B cell (primary cell): ENCODE data around the gene CPA2. TPM values are rescaled to one million over a fixed set of nuclear protein-coding genes. Genes with fewer than 3 reads are reported as not detected.

Experiments
- ATAC-seq: fragments of 200-7000 bp; cut with Tn5 transposase; one replicate; pipeline ENCODE4 v1.10.0; 2021; ENCODE audit warnings: low read depth, mild to moderate bottlenecking, moderate number of reproducible peaks, moderate library complexity
- CTCF ChIA-PET: fragments of 350-600 bp; sonication (Branson Sonifier 250); formaldehyde crosslinking; loops from one replicate; lab custom pipeline; 2021; ENCODE audit warnings: antibody characterized with exemption, inconsistent platforms; lab: Charles Lee
- POLR2A ChIA-PET: fragments of 350-600 bp; sonication (Branson Sonifier 250); formaldehyde crosslinking; loops from one replicate; lab custom pipeline; 2021; ENCODE audit warnings: antibody characterized with exemption; lab: Charles Lee
- DNase-seq: peaks from one replicate; pipeline ENCODE4 v3.0.0; 2013
- H2AFZ ChIP-seq: 2 replicates; pipeline ENCODE4 v1.6.1; 2012; ENCODE audit warnings: mild to moderate bottlenecking, low read depth, low read length; ENCODE audit not compliant: insufficient read depth, poor library complexity, severe bottlenecking
- H3K27ac ChIP-seq, 2 donors: 1 replicate in 1 of 2; 2 replicates in 1 of 2; pipeline ENCODE4 v1.5.1; 2012 to 2013; ENCODE audit warnings: low read length in 2 of 2, mild to moderate bottlenecking in 2 of 2, moderate library complexity in 1 of 2
- H3K27me3 ChIP-seq, 4 experiments: fragments of 200-600 bp in 1 of 4; sonication (generic) in 1 of 4; replicated peaks in 1 of 4; 1 replicate in 2 of 4; 2 replicates in 2 of 4; pipeline versions ENCODE4 v1.6.1 to v1.7.0; 2013 to 2016; ENCODE audit warnings: low read length in 3 of 4, mild to moderate bottlenecking in 2 of 4, mixed read lengths in 1 of 4, moderate library complexity in 1 of 4; ENCODE audit not compliant: insufficient read depth in 4 of 4, control insufficient read depth in 3 of 4; ENCODE audit errors: control extremely low read depth in 1 of 4
- H3K36me3 ChIP-seq, 2 experiments: replicated peaks in 1 of 2; 1 replicate in 1 of 2; 2 replicates in 1 of 2; pipeline versions ENCODE4 v1.6.1 to v1.7.1; 2013; ENCODE audit warnings: low read length in 1 of 2; ENCODE audit not compliant: insufficient read depth in 2 of 2, control insufficient read depth in 1 of 2; ENCODE audit errors: control extremely low read depth in 1 of 2, extremely low read depth in 1 of 2
- H3K4me1 ChIP-seq, 2 donors: fragments of 200-600 bp in 1 of 2; sonication (generic) in 1 of 2; 1 replicate in 1 of 2; 2 replicates in 1 of 2; pipeline versions ENCODE4 v1.5.1 to v1.6.1; 2013 to 2017; ENCODE audit warnings: low read length in 2 of 2; ENCODE audit not compliant: control insufficient read depth in 2 of 2, insufficient read depth in 2 of 2
- H3K4me2 ChIP-seq: replicated peaks from 2 replicates; pipeline ENCODE3; 2012; ENCODE audit warnings: mild to moderate bottlenecking, low read depth, low read length; ENCODE audit not compliant: poor library complexity, severe bottlenecking
- H3K4me3 ChIP-seq, 5 experiments: fragments of 200-600 bp in 1 of 5; sonication (generic) in 1 of 5; 1 replicate in 3 of 5; 2 replicates in 2 of 5; pipeline versions ENCODE4 v1.5.1 to v1.7.0; 2011 to 2016; ENCODE audit warnings: low read length in 4 of 5, mild to moderate bottlenecking in 4 of 5, low read depth in 2 of 5, control low read depth in 1 of 5, moderate library complexity in 1 of 5; ENCODE audit not compliant: insufficient read depth in 1 of 5; ENCODE audit errors: control extremely low read depth in 1 of 5, extremely low read depth in 1 of 5
- H3K79me2 ChIP-seq: fragments of 200-600 bp; sonication (generic); one replicate; pipeline ENCODE4 v1.6.0; 2016; ENCODE audit warnings: low read length; ENCODE audit not compliant: control insufficient read depth, insufficient read depth
- H3K9ac ChIP-seq: fragments of 200-600 bp; sonication (generic); 2 replicates; pipeline ENCODE4 v1.6.1; 2017; ENCODE audit warnings: mild to moderate bottlenecking, low read length, moderate library complexity
- H3K9me3 ChIP-seq, 3 donors: one replicate each; pipeline versions ENCODE4 v1.6.1 to v1.7.1; 2013; ENCODE audit warnings: low read length in 2 of 3; ENCODE audit not compliant: control insufficient read depth in 2 of 3, insufficient read depth in 1 of 3; ENCODE audit errors: control extremely low read depth in 1 of 3
- H4K20me1 ChIP-seq: 2 replicates; pipeline ENCODE4 v1.6.0; 2012; ENCODE audit warnings: mild to moderate bottlenecking, low read length; ENCODE audit not compliant: insufficient read depth, control insufficient read depth, poor library complexity, severe bottlenecking
- H3K27ac Mint-ChIP-seq: one replicate; pipeline ENCODE4 v1.8.0; 2021; ENCODE audit warnings: mixed read lengths
- H3K27me3 Mint-ChIP-seq: one replicate; pipeline ENCODE4 v1.8.0; 2021; ENCODE audit warnings: mixed read lengths
- H3K4me1 Mint-ChIP-seq: one replicate; pipeline ENCODE4 v1.8.0; 2021; ENCODE audit warnings: mixed read lengths
- H3K4me3 Mint-ChIP-seq: one replicate; pipeline ENCODE4 v1.8.0; 2021; ENCODE audit warnings: mixed read lengths
- H3K9me3 Mint-ChIP-seq: one replicate; pipeline ENCODE4 v1.8.0; 2022; ENCODE audit warnings: mixed read lengths; ENCODE audit not compliant: insufficient read depth
- EZH2 ChIP-seq: IDR thresholded peaks from 2 replicates; pipeline ENCODE4 v1.6.1; 2012; ENCODE audit warnings: borderline replicate concordance, low read depth, mild to moderate bottlenecking, moderate library complexity, low read length; ENCODE audit not compliant: insufficient read depth, poor library complexity, severe bottlenecking
- WGBS: methylation state at CpG from one replicate; pipeline ENCODE4 v1.1.5; 2013; ENCODE audit warnings: missing lambda C conversion rate; ENCODE audit not compliant: insufficient coverage; 5-methylcytosine and 5-hydroxymethylcytosine counted together
- intact Hi-C: fragments of 100-400 bp; cut with micrococcal nuclease; formaldehyde crosslinking; loops from one replicate; pipeline ENCODE4 v1.10.0; 2022
- polyA plus RNA-seq: library from polyadenylated mRNA; depleted of rRNA; stranded (reverse); fragments of >200 nt; gene quantifications from 2 replicates; pipeline ENCODE4 v1.2.3, GENCODE V29; 2012
- total RNA-seq, 2 donors: library from RNA; stranded (reverse); fragments of 120-200 nt in 1 of 2; gene quantifications; 1 replicate in 1 of 2; 2 replicates in 1 of 2; pipeline versions ENCODE4 v1.2.3 to v1.2.4, GENCODE V29; 2013 to 2022
- TF ChIP-seq, protein P1 (sequence below): fragments of 200-600 bp; IDR thresholded peaks from one replicate; pipeline ENCODE4 v1.8.0; 2022; ENCODE audit warnings: antibody characterized with exemption, mild to moderate bottlenecking

The CPA2 gene
- total and polyA plus RNA-seq, 2 donors (not counting 1 experiment from before 2014, with no cell fraction given), result not detected

DNA sequence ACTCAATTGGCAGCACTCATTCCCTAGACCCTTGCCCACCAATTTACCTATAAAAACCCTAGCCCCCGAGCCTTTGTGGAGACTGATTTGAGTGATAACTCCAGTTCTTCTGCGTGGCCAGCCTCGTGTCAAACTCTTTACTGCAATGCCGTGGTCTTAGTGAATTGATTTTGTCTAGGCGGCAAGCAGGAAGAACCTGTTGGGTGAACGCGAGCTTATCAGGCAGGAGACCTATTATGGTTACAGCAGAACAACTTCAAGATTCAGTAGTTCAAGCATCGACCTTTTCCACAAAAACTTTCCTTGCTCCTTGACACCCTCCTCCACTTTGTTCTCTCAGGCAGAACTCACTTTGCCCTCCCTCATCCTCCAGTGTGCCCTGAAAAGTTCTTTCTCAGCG is 46.8 kb upstream of the CPA2 start:
- no peak overlapping the region for H3K9ac ChIP-seq
- no peak overlapping the region for H3K4me2 ChIP-seq
- no peak overlapping the region for H3K27ac Mint-ChIP-seq
- H3K9me3 ChIP-seq, result no peaks in the 10 kb centered on the region
- ChIA-PET POLR2A (no interaction called here), CTCF (no interaction called here)
- WGBS, result 92% methylated on average over 8 of the region's 9 CpGs
- peaks cover 2% of the 10 kb centered on the region for H3K4me1 Mint-ChIP-seq
- H3K4me3 Mint-ChIP-seq, result no peak overlapping the region
- H3K36me3 ChIP-seq, result no peaks in the 10 kb centered on the region
- no peaks in the 10 kb centered on the region for H3K9me3 Mint-ChIP-seq
- TF ChIP-seq EZH2, result no peak
- no peak overlapping the region for H3K4me3 ChIP-seq
- ATAC-seq, result no peak
- no peak overlapping the region for H3K27ac ChIP-seq
- no peaks in the 10 kb centered on the region for H3K79me2 ChIP-seq
- no peaks in the 10 kb centered on the region for H3K4me1 ChIP-seq
- no peak overlapping the region for H2AFZ ChIP-seq
- DNase-seq, result no peak
- intact Hi-C loops, result no loop called here
- no peaks in the 10 kb centered on the region for H4K20me1 ChIP-seq
- no peaks in the 10 kb centered on the region for H3K27me3 ChIP-seq
- no peaks in the 10 kb centered on the region for H3K27me3 Mint-ChIP-seq

DNA sequence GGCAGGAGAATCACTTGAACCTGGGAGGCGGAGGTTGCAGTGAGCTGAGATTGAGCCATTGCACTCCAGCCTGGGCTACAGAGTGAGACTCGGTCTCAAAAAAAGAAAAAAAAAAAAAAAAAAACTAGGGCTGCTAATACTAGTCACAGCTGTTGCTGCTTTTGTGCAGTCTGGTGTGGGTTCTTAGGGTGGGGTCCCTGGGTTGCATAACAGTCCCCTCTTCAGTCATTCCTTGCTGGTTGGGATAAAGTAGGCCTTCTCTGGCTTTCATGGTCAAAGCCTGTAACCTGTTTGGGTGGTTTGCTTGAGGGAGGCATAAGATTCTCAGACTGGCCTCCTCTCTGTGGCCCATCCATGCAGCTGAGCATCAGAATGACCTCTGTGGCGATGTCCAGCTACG is 44.9 kb upstream of the CPA2 start:
- Mint-ChIP-seq H3K9me3 (no peaks in the 10 kb centered on the region), H3K4me1 (peaks cover 2% of the 10 kb centered on the region), H3K4me3 (no peak overlapping the region), H3K27ac (no peak overlapping the region), H3K27me3 (no peaks in the 10 kb centered on the region)
- POLR2A ChIA-PET, result no interaction called here
- CTCF ChIA-PET, result interaction anchor here (0.6 to 0.7 kb wide), 3 partner anchors 9 to 119 kb away, joined by 3 to 4 read pairs (median 3); no protein-coding TSS in a partner anchor
- Histone ChIP-seq H3K79me2 (no peaks in the 10 kb centered on the region), H3K27ac (no peak overlapping the region), H3K4me3 (no peak overlapping the region), H3K9me3 (no peaks in the 10 kb centered on the region), H3K9ac (no peak overlapping the region), H3K27me3 (no peaks in the 10 kb centered on the region), H3K4me2 (no peak overlapping the region), H3K36me3 (no peaks in the 10 kb centered on the region), H4K20me1 (no peaks in the 10 kb centered on the region), H3K4me1 (no peaks in the 10 kb centered on the region), H2AFZ (no peak overlapping the region)
- DNase-seq (no peak), ATAC-seq (no peak)
- WGBS, result 96% methylated on average over 4 of the region's 4 CpGs
- intact Hi-C loops, result no loop called here
- TF ChIP-seq, protein P1, sequence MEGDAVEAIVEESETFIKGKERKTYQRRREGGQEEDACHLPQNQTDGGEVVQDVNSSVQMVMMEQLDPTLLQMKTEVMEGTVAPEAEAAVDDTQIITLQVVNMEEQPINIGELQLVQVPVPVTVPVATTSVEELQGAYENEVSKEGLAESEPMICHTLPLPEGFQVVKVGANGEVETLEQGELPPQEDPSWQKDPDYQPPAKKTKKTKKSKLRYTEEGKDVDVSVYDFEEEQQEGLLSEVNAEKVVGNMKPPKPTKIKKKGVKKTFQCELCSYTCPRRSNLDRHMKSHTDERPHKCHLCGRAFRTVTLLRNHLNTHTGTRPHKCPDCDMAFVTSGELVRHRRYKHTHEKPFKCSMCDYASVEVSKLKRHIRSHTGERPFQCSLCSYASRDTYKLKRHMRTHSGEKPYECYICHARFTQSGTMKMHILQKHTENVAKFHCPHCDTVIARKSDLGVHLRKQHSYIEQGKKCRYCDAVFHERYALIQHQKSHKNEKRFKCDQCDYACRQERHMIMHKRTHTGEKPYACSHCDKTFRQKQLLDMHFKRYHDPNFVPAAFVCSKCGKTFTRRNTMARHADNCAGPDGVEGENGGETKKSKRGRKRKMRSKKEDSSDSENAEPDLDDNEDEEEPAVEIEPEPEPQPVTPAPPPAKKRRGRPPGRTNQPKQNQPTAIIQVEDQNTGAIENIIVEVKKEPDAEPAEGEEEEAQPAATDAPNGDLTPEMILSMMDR, result no peak
- no peak for TF ChIP-seq EZH2
